K562 (cell line): Measurements from ENCODE around the gene PEX11B. TPM values are rescaled to one million over a fixed set of nuclear protein-coding genes. Genes with fewer than 3 reads are reported as not detected.
A peak's percentile ranks its signal among the peaks of the same experiment; 100 is the strongest.

Source experiments
- BACH1 ChIP-seq: fragments of 200-800 bp; sonication (Bioruptor generic); IDR thresholded peaks from 2 replicates; pipeline ENCODE4 v1.6.1; 2016; ENCODE audit warnings: missing genetic modification characterization, missing compliant biosample characterization
- GATAD2B ChIP-seq: fragments of 450-650 bp; IDR thresholded peaks from 2 replicates; pipeline ENCODE4 v1.6.1; 2017; ENCODE audit warnings: mild to moderate bottlenecking, borderline replicate concordance
- HNRNPUL1 ChIP-seq: fragments of 200-400 bp; formaldehyde crosslinking; IDR thresholded peaks from 2 replicates; pipeline ENCODE4 v1.6.1; 2017; ENCODE audit warnings: low read length
- JUNB ChIP-seq: fragments of 450-650 bp; formaldehyde crosslinking; conservative IDR thresholded peaks from 2 replicates; pipeline ENCODE4 v1.4.0; 2020; ENCODE audit warnings: mild to moderate bottlenecking
- NFRKB ChIP-seq: fragments of 450-650 bp; IDR thresholded peaks from 2 replicates; pipeline ENCODE4 v1.6.1; 2016; ENCODE audit warnings: low read depth
- PRPF4 ChIP-seq: fragments of 200-400 bp; formaldehyde crosslinking; IDR thresholded peaks from one replicate; pipeline ENCODE4 v1.6.1; 2017; ENCODE audit warnings: low read length, low read depth, mild to moderate bottlenecking; ENCODE audit not compliant: insufficient read depth, poor library complexity, severe bottlenecking
- TBL1XR1 ChIP-seq, 2 experiments: IDR thresholded peaks; 2 replicates each; pipeline ENCODE4 v1.6.1; 2012; ENCODE audit warnings: improper control_type of control experiment in 2 of 2, low read length in 2 of 2, mild to moderate bottlenecking in 1 of 2
- ZBTB8A ChIP-seq: fragments of 450-650 bp; IDR thresholded peaks from 2 replicates; pipeline ENCODE4 v1.6.1; 2018; ENCODE audit warnings: mild to moderate bottlenecking, moderate library complexity; ENCODE audit not compliant: partially characterized antibody
- ZEB2 ChIP-seq: fragments of 450-650 bp; IDR thresholded peaks from 2 replicates; pipeline ENCODE4 v1.6.1; 2016
- ZFP36 ChIP-seq: fragments of 150-350 bp; IDR thresholded peaks from 2 replicates; pipeline ENCODE4 v1.6.1; 2018; ENCODE audit warnings: low read length, low read depth; ENCODE audit not compliant: partially characterized antibody
- ZNF143 ChIP-seq: sonication (generic); formaldehyde crosslinking; IDR thresholded peaks from 2 replicates; pipeline ENCODE4 v1.9.0; 2022; ENCODE audit warnings: mild to moderate bottlenecking, missing genetic modification reagents
- polyA plus RNA-seq, 8 experiments: library from polyadenylated mRNA; depleted of rRNA in 4 of 8; stranded (reverse) in 5 of 8; unstranded in 3 of 8; fragments of >200 nt; fragmentation: Nextera tagmentation in 2 of 8; fragmentation: Illumina TruSeq in 1 of 8; extraction: Ambion mirVana in 2 of 8; extraction: Trizol in 1 of 8; gene quantifications; 2 replicates each; pipeline versions ENCODE4 v1.2.1 to v1.2.3, GENCODE V29; 2011 to 2014; ENCODE audit warnings: inconsistent platforms in 1 of 8, missing spikeins in 1 of 8
- total RNA-seq, 7 experiments: library from RNA; depleted of rRNA in 6 of 7; stranded (reverse); fragments of >200 nt in 6 of 7; fragmentation: Illumina TruSeq in 2 of 7; extraction: Trizol in 2 of 7; gene quantifications; 2 replicates each; pipeline versions ENCODE4 v1.2.1 to v1.2.3, GENCODE V29; 2011 to 2021; ENCODE audit warnings: low replicate concordance in 1 of 7
- TF ChIP-seq, protein P1 (sequence below): sonication (generic); formaldehyde crosslinking; IDR thresholded peaks from 2 replicates; pipeline ENCODE4 v1.8.0; 2023; ENCODE audit warnings: mild to moderate bottlenecking, missing genetic modification reagents
- TF ChIP-seq, protein P2 (sequence below): fragments of 450-650 bp; IDR thresholded peaks from 2 replicates; pipeline ENCODE4 v1.6.1; 2016; ENCODE audit warnings: mild to moderate bottlenecking, moderate library complexity

PEX11B gene
- total and polyA plus RNA-seq, 9 of the 15 experiments (the other 6 are each of a cell fraction or from before 2014, with no cell fraction given), result 13.2 to 60.0 (median 21.7) TPM

DNA sequence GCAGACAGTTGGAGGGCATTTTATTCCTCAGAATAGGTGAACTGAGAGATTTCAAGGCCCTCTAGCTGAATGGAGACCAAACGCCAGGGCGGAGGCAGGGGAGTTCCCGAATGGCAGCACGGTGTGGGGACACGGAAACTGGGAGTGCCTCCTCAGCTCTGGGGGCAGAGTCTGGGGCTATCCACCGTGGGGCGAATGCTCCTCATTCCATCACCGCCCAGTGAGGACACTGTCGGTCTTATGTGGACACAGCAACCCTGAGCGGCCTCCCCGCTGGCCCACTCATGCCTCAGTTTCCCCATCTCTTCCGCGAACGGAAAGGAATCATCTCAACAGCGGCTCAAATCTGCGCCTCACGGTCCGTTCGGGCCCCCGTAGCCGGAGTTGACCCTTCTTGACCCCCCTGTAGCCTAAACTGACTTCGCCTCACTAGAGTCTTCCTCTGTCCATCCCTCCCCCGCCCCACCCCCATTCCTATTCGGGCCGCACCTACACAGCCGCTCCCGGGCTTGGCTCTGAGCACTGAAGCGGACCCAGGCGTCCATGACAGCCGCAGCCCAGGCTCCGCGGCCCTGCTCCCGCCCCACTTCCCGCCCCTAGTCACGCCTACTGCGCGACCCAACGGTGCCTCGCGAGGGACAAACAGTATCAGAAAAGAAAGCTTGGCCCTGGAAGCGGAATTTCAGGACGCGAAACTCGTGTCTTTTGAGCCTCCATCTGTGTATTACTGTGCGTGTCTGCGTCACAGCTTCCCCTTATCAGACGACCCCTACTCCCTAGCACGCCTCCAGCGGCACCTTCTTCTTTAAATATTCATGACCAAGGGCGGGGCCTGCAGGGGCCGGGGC lies at the start of gene PEX11B (continued):
- TF ChIP-seq HNRNPUL1 (no peak), ZNF143 (CRISPR knock-in tag) (0 out of 2 replicates have a peak, but pooled peaks have one; percentile 31), NFRKB (no peak; the same call in 1 of the 2 replicates), ZBTB8A (no peak), GATAD2B (no peak), PRPF4 (no peak), ZEB2 (no peak), ZFP36 (no peak), JUNB (CRISPR knock-in tag) (no peak), TBL1XR1 (IDR thresholded peaks at IDR 0.05; ENCODE audit: low read length in 2 of 2) (no peak), BACH1 (tag) (no peak)
- TF ChIP-seq, protein P1, sequence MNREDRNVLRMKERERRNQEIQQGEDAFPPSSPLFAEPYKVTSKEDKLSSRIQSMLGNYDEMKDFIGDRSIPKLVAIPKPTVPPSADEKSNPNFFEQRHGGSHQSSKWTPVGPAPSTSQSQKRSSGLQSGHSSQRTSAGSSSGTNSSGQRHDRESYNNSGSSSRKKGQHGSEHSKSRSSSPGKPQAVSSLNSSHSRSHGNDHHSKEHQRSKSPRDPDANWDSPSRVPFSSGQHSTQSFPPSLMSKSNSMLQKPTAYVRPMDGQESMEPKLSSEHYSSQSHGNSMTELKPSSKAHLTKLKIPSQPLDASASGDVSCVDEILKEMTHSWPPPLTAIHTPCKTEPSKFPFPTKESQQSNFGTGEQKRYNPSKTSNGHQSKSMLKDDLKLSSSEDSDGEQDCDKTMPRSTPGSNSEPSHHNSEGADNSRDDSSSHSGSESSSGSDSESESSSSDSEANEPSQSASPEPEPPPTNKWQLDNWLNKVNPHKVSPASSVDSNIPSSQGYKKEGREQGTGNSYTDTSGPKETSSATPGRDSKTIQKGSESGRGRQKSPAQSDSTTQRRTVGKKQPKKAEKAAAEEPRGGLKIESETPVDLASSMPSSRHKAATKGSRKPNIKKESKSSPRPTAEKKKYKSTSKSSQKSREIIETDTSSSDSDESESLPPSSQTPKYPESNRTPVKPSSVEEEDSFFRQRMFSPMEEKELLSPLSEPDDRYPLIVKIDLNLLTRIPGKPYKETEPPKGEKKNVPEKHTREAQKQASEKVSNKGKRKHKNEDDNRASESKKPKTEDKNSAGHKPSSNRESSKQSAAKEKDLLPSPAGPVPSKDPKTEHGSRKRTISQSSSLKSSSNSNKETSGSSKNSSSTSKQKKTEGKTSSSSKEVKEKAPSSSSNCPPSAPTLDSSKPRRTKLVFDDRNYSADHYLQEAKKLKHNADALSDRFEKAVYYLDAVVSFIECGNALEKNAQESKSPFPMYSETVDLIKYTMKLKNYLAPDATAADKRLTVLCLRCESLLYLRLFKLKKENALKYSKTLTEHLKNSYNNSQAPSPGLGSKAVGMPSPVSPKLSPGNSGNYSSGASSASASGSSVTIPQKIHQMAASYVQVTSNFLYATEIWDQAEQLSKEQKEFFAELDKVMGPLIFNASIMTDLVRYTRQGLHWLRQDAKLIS, result no peak
- TF ChIP-seq, protein P2, sequence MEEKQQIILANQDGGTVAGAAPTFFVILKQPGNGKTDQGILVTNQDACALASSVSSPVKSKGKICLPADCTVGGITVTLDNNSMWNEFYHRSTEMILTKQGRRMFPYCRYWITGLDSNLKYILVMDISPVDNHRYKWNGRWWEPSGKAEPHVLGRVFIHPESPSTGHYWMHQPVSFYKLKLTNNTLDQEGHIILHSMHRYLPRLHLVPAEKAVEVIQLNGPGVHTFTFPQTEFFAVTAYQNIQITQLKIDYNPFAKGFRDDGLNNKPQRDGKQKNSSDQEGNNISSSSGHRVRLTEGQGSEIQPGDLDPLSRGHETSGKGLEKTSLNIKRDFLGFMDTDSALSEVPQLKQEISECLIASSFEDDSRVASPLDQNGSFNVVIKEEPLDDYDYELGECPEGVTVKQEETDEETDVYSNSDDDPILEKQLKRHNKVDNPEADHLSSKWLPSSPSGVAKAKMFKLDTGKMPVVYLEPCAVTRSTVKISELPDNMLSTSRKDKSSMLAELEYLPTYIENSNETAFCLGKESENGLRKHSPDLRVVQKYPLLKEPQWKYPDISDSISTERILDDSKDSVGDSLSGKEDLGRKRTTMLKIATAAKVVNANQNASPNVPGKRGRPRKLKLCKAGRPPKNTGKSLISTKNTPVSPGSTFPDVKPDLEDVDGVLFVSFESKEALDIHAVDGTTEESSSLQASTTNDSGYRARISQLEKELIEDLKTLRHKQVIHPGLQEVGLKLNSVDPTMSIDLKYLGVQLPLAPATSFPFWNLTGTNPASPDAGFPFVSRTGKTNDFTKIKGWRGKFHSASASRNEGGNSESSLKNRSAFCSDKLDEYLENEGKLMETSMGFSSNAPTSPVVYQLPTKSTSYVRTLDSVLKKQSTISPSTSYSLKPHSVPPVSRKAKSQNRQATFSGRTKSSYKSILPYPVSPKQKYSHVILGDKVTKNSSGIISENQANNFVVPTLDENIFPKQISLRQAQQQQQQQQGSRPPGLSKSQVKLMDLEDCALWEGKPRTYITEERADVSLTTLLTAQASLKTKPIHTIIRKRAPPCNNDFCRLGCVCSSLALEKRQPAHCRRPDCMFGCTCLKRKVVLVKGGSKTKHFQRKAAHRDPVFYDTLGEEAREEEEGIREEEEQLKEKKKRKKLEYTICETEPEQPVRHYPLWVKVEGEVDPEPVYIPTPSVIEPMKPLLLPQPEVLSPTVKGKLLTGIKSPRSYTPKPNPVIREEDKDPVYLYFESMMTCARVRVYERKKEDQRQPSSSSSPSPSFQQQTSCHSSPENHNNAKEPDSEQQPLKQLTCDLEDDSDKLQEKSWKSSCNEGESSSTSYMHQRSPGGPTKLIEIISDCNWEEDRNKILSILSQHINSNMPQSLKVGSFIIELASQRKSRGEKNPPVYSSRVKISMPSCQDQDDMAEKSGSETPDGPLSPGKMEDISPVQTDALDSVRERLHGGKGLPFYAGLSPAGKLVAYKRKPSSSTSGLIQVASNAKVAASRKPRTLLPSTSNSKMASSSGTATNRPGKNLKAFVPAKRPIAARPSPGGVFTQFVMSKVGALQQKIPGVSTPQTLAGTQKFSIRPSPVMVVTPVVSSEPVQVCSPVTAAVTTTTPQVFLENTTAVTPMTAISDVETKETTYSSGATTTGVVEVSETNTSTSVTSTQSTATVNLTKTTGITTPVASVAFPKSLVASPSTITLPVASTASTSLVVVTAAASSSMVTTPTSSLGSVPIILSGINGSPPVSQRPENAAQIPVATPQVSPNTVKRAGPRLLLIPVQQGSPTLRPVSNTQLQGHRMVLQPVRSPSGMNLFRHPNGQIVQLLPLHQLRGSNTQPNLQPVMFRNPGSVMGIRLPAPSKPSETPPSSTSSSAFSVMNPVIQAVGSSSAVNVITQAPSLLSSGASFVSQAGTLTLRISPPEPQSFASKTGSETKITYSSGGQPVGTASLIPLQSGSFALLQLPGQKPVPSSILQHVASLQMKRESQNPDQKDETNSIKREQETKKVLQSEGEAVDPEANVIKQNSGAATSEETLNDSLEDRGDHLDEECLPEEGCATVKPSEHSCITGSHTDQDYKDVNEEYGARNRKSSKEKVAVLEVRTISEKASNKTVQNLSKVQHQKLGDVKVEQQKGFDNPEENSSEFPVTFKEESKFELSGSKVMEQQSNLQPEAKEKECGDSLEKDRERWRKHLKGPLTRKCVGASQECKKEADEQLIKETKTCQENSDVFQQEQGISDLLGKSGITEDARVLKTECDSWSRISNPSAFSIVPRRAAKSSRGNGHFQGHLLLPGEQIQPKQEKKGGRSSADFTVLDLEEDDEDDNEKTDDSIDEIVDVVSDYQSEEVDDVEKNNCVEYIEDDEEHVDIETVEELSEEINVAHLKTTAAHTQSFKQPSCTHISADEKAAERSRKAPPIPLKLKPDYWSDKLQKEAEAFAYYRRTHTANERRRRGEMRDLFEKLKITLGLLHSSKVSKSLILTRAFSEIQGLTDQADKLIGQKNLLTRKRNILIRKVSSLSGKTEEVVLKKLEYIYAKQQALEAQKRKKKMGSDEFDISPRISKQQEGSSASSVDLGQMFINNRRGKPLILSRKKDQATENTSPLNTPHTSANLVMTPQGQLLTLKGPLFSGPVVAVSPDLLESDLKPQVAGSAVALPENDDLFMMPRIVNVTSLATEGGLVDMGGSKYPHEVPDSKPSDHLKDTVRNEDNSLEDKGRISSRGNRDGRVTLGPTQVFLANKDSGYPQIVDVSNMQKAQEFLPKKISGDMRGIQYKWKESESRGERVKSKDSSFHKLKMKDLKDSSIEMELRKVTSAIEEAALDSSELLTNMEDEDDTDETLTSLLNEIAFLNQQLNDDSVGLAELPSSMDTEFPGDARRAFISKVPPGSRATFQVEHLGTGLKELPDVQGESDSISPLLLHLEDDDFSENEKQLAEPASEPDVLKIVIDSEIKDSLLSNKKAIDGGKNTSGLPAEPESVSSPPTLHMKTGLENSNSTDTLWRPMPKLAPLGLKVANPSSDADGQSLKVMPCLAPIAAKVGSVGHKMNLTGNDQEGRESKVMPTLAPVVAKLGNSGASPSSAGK, result no peak
